Transverse colon (tissue), 3 donors: ENCODE data around the gene TNFRSF4.

Experiments used
- CTCF ChIP-seq, 5 experiments: fragments of 200-600 bp in 3 of 5; fragments of 450-650 bp in 2 of 5; sonication (generic) in 3 of 5; IDR thresholded peaks; 1 replicate in 2 of 5; 2 replicates in 3 of 5; pipeline ENCODE4 v1.5.1; 2016 to 2017; ENCODE audit warnings: antibody characterized with exemption in 5 of 5, inconsistent platforms in 3 of 5, mild to moderate bottlenecking in 2 of 5, moderate library complexity in 1 of 5
- EP300 ChIP-seq: sonication (generic); formaldehyde crosslinking; IDR thresholded peaks from one replicate; pipeline ENCODE4 v1.6.1; 2017; ENCODE audit warnings: antibody characterized with exemption, low read depth
- POLR2A ChIP-seq: fragments of 450-650 bp; IDR thresholded peaks from one replicate; pipeline ENCODE4 v1.6.1; 2016; ENCODE audit warnings: antibody characterized with exemption, mild to moderate bottlenecking, moderate library complexity

- TF ChIP-seq EP300 (no peak), CTCF (IDR thresholded peaks at IDR 0.05) (no peak), POLR2A (no peak)
These were observed 16.8 kb downstream of the TNFRSF4 start for GRCh38 chr1:1197188-1197500.
